ENCODE measurements around the gene CD2. TPM values are rescaled to one million over a fixed set of nuclear protein-coding genes. Genes with fewer than 3 reads are reported as not detected.

The CD2 gene
- total RNA-seq, 2 experiments from 2014 or later, result 150 to 151 TPM

DNA sequence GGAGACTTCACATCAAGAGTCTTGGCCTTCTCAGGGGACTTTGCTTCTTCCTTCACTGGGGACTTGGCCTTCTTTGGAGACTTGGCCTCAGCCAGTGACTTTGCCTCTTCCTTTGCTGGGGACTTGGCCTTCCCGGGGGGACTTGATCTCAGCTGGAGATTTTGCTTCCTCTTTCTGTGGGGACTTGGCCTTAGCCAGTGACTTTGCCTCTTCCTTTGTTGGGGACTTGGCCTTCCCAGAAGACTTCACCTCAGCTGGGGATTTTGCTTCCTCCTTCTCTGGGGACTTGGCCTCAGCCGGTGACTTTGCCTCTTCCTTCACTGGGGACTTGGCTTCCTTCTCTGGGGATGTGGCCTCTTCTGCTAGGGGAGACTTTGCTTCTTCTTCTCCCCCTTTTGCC lies 13.5 kb upstream of the CD2 start:
- ChIA-PET CTCF (interaction anchor here (0.6 kb wide), 1 partner anchor 62 kb away, joined by 3 read pairs; no protein-coding TSS in a partner anchor), POLR2A (interaction anchor here (4.6 to 5.5 kb wide), 3 partner anchors 14 to 76 kb away, joined by 61 to 235 read pairs (median 149); partner anchors contain the start of gene CD2)
- Mint-ChIP-seq H3K4me1 (ENCODE audit: low read depth) (peaks cover 49% of the 10 kb centered on the region), H3K9me3 (peaks cover 2% of the 10 kb centered on the region), H3K27ac (peak overlapping the region; percentile 99), H3K36me3 (ENCODE audit: low read depth) (peaks cover 34% of the 10 kb centered on the region), H3K27me3 (no peaks in the 10 kb centered on the region), H3K4me3 (no peak overlapping the region)
- Histone ChIP-seq H3K4me3 (ENCODE audit: low read length) (no peak overlapping the region), H3K4me1 (ENCODE audit: insufficient read depth, low read length) (peaks cover 57% of the 10 kb centered on the region), H3K9me3 (ENCODE audit: control insufficient read depth in 1 of 2, insufficient read depth in 1 of 2, low read length in 2 of 2) (peaks cover 29 to 34% of the 10 kb centered on the region in 2 experiments), H3K27me3 (ENCODE audit: control insufficient read depth in 1 of 2, insufficient read depth in 2 of 2, low read length in 2 of 2) (no peaks in the 10 kb centered on the region), H3K36me3 (ENCODE audit: insufficient read depth, low read length) (no peaks in the 10 kb centered on the region), H3K27ac (ENCODE audit: low read depth in 1 of 2, low read length in 2 of 2) (peak overlapping the region in 1 of 2 donors; percentile 93)
- intact Hi-C loops (cut with DNase I, micrococcal nuclease), result no loop called here
- DNase-seq (no peak), ATAC-seq (ENCODE audit: poor library complexity) (no peak)
- TF ChIP-seq, protein P1, sequence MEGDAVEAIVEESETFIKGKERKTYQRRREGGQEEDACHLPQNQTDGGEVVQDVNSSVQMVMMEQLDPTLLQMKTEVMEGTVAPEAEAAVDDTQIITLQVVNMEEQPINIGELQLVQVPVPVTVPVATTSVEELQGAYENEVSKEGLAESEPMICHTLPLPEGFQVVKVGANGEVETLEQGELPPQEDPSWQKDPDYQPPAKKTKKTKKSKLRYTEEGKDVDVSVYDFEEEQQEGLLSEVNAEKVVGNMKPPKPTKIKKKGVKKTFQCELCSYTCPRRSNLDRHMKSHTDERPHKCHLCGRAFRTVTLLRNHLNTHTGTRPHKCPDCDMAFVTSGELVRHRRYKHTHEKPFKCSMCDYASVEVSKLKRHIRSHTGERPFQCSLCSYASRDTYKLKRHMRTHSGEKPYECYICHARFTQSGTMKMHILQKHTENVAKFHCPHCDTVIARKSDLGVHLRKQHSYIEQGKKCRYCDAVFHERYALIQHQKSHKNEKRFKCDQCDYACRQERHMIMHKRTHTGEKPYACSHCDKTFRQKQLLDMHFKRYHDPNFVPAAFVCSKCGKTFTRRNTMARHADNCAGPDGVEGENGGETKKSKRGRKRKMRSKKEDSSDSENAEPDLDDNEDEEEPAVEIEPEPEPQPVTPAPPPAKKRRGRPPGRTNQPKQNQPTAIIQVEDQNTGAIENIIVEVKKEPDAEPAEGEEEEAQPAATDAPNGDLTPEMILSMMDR (IDR thresholded peaks at IDR 0.05), result no peak

DNA sequence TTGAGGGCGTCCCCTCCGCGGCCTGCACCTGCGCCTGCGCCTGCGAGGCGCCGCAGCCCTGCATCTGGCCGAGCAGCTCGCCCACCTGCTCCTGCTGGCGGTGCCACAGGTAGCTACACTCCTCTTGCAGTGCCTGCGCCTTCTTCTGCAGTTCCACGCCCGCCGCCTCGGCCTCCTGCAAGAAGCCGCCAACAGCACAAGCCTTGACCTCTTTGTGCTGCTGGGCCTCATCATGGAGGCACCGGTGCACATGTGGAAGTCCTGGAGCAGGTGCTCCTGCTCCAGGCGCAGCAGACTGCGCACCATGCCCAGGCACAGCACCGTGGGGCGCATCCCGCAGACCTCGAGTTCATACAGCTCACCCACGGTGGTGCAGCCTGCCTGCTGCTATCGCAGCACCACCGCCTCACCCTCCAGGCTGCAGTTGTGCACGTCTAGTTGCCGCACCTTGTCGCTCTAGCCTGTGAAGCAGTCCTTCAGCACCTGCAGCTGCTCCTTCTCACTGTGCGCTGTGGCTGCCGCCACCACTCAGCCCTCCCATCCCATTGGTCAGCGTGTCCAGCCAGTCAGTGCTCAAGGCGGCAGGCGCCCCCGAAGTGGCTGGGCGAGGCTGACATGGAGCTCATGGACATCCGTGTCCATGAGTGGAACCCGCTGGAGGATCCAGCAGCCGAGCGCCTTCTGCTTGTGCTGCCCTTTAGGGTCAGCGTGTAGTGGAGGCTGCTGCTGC lies 12.2 kb upstream of the CD2 start:
- no peak overlapping the region for H3K27ac ChIP-seq (ENCODE audit: low read depth in 1 of 2, low read length in 2 of 2)
- Mint-ChIP-seq H3K9me3 (peaks cover 6% of the 10 kb centered on the region), H3K4me3 (no peak overlapping the region), H3K27ac (no peak overlapping the region), H3K27me3 (no peaks in the 10 kb centered on the region), H3K4me1 (ENCODE audit: low read depth) (peaks cover 48% of the 10 kb centered on the region), H3K36me3 (ENCODE audit: low read depth) (peaks cover 47% of the 10 kb centered on the region)
- ChIA-PET CTCF (no interaction called here), POLR2A (interaction anchor here (0.7 kb wide), 1 partner anchor 28 kb away, joined by 4 read pairs; no protein-coding TSS in a partner anchor)
- ATAC-seq (ENCODE audit: poor library complexity) (no peak), DNase-seq (no peak)
- peaks cover 52% of the 10 kb centered on the region for H3K4me1 ChIP-seq (ENCODE audit: insufficient read depth, low read length)
- H3K36me3 ChIP-seq (ENCODE audit: insufficient read depth, low read length), result no peaks in the 10 kb centered on the region
- no peak overlapping the region for H3K4me3 ChIP-seq (ENCODE audit: low read length)
- intact Hi-C loops (cut with DNase I, micrococcal nuclease), result no loop called here
- no peaks in the 10 kb centered on the region for H3K27me3 ChIP-seq (ENCODE audit: control insufficient read depth in 1 of 2, insufficient read depth in 2 of 2, low read length in 2 of 2)
- TF ChIP-seq, protein P1 (IDR thresholded peaks at IDR 0.05), result no peak
- H3K9me3 ChIP-seq (ENCODE audit: control insufficient read depth in 1 of 2, insufficient read depth in 1 of 2, low read length in 2 of 2), result peaks cover 29 to 45% of the 10 kb centered on the region in 2 experiments

DNA sequence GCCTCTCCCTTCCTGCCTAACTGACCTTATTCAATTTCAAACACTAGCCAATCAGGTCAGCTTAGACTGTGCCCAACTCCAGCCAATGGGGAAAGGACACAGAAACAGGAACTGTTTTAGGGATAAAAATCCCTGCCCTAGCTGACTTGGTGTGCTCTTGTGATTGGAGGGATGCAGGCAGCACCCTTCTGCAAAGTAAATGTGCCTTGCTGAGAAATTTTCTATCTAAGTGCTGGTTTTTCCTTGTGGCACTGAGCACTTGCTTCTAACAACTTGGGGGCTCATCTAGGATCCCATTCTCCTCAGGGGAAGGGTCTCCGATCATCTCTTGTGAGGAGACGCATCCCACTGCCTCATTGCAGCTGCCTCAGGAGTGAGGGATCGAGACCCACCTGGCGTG lies 10.7 kb upstream of the CD2 start:
- DNase-seq (peak in 1 of 14 experiments; percentile 29), ATAC-seq (ENCODE audit: poor library complexity) (no peak)
- Mint-ChIP-seq H3K27ac (peak overlapping the region; percentile 24), H3K9me3 (peaks cover 12% of the 10 kb centered on the region), H3K4me1 (ENCODE audit: low read depth) (peaks cover 32% of the 10 kb centered on the region), H3K27me3 (no peaks in the 10 kb centered on the region), H3K36me3 (ENCODE audit: low read depth) (peaks cover 62% of the 10 kb centered on the region), H3K4me3 (no peak overlapping the region)
- Histone ChIP-seq H3K27ac (ENCODE audit: low read depth in 1 of 2, low read length in 2 of 2) (peak overlapping the region in 1 of 2 donors; percentile 20), H3K9me3 (ENCODE audit: control insufficient read depth in 1 of 2, insufficient read depth in 1 of 2, low read length in 2 of 2) (peaks cover 33 to 60% of the 10 kb centered on the region in 2 experiments), H3K36me3 (ENCODE audit: insufficient read depth, low read length) (no peaks in the 10 kb centered on the region), H3K4me1 (ENCODE audit: insufficient read depth, low read length) (peaks cover 37% of the 10 kb centered on the region), H3K4me3 (ENCODE audit: low read length) (no peak overlapping the region), H3K27me3 (ENCODE audit: control insufficient read depth in 1 of 2, insufficient read depth in 2 of 2, low read length in 2 of 2) (no peaks in the 10 kb centered on the region)
- POLR2A ChIA-PET, result interaction anchor here (1.6 kb wide), 1 partner anchor 11 kb away, joined by 4 read pairs; the partner anchor contains the start of gene CD2
- CTCF ChIA-PET, result no interaction called here
- intact Hi-C loops (cut with DNase I, micrococcal nuclease), result no loop called here
- TF ChIP-seq, protein P1 (IDR thresholded peaks at IDR 0.05), result no peak
